GM18858 (cell line): ENCODE results near the gene ASNS.
"Not testable (repeated sequence)": the region's sequence is repeated elsewhere in the genome, so short reads cannot be mapped to it uniquely, and the experiment has no call there.

ENCODE experiments used
- ATAC-seq: cut with Tn5 transposase; IDR thresholded peaks from one replicate; pipeline ENCODE4 v1.9.1; 2021; ENCODE audit not compliant: unreplicated experiment

Gene ASNS

GRCh38 chr7:97872025-97872669, at the start of gene ASNS:
Gene ASNS, minus strand, starts transcription at chr7:97872408. Its CDS starts 3,252 bp downstream, at chr7:97869156.
- peak; percentile 99 for ATAC-seq

GRCh38 chr7:97921254-97921653, 49.0 kb upstream of the ASNS start:
- not testable (repeated sequence) for ATAC-seq

GRCh38 chr7:97915267-97915666, 43.1 kb upstream of the ASNS start:
- not testable (repeated sequence) for ATAC-seq

- not testable (repeated sequence) for ATAC-seq
Measured at GRCh38 chr7:97912294-97912693, 40.1 kb upstream of the ASNS start.

- ATAC-seq = not testable (repeated sequence)
Measured at GRCh38 chr7:97896893-97897292, 24.7 kb upstream of the ASNS start.

- ATAC-seq = not testable (repeated sequence)
Measured at GRCh38 chr7:97891721-97892120, 19.5 kb upstream of the ASNS start.

GRCh38 chr7:97879527-97879926, 7.3 kb upstream of the ASNS start:
- not testable (repeated sequence) for ATAC-seq

- not testable (repeated sequence) for ATAC-seq
Measured at GRCh38 chr7:97874894-97875293, 2.7 kb upstream of the ASNS start.

GRCh38 chr7:97873606-97874005, 1.4 kb upstream of the ASNS start:
- no peak for ATAC-seq

- no peak for ATAC-seq
Measured at GRCh38 chr7:97871659-97872024, 566 bp downstream of the ASNS start.

- ATAC-seq = no peak
Measured at GRCh38 chr7:97868788-97869187, 3.4 kb downstream of the ASNS start.

GRCh38 chr7:97868314-97868713, 3.9 kb downstream of the ASNS start:
- ATAC-seq = no peak

GRCh38 chr7:97865104-97865503, 7.1 kb downstream of the ASNS start:
- no peak for ATAC-seq

GRCh38 chr7:97859606-97860204, 12.5 kb downstream of the ASNS start:
- ATAC-seq = no peak

- ATAC-seq = no peak
Measured at GRCh38 chr7:97858221-97858620, 14.0 kb downstream of the ASNS start.

- no peak for ATAC-seq
Measured at GRCh38 chr7:97857544-97857943, 14.7 kb downstream of the ASNS start.

GRCh38 chr7:97851683-97852082, 20.5 kb downstream of the ASNS start:
- no peak for ATAC-seq

GRCh38 chr7:97850262-97851031, 21.8 kb downstream of the ASNS start:
- not testable (repeated sequence) for ATAC-seq

GRCh38 chr7:97847791-97848190, 24.4 kb downstream of the ASNS start:
- ATAC-seq = no peak

- ATAC-seq = no peak
Measured at GRCh38 chr7:97846945-97847344, 25.3 kb downstream of the ASNS start.

- ATAC-seq = peak; percentile 57
Measured at GRCh38 chr7:97845622-97846203, 26.5 kb downstream of the ASNS start.

GRCh38 chr7:97844036-97844435, 28.2 kb downstream of the ASNS start:
- no peak for ATAC-seq
